ENCODE results near the gene FLRT2.

Gene FLRT2

DNA sequence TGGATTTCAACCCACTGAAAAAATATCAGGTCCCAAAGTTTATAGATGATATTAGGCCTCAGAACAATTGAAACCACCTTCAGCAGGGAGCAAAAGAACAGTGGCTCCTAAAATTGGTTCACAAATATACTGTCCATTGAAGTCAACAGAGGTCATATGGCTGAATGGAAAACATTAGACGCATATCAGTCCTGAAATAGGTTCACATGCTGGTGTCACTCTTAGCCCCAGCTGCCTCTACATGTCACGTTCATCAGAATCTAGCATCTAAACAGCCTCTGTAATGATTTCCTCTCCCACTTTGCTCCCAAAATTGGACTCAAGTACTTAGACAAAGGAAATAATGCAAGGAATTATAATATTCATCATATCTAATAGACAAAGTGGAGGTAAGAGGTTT lies 8.7 kb downstream of the FLRT2 start:
- DNase-seq (ENCODE audit: insufficient read length) (no peak), FAIRE-seq (no peak)
- TF ChIP-seq POLR2AphosphoS5 (IDR thresholded peaks at IDR 0.05; ENCODE audit: low read depth, low read length) (no peak), POLR2A (IDR thresholded peaks at IDR 0.05; ENCODE audit: low read depth, low read length) (no peak), TAF1 (IDR thresholded peaks at IDR 0.05; ENCODE audit: borderline replicate concordance, low read depth, low read length) (no peak)

DNA sequence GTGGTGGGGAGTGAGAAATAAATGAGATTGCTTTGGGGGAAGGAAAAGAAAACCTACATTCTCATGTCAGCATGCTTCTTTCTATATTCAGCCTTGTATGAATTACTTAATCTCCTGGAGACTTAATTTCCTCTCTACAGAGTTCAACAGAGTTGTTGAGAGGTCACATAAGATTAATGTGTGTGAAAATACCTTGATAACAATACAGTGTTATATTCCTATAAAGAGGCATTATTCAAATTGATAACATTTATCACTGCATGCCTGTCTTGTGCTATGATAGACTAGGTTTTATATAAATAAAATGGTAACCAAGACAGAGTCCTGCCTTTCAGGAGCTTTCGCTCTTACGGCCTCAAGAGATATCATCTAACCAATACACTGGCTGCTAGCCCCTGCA lies 9.6 kb downstream of the FLRT2 start:
- FAIRE-seq (no peak), DNase-seq (ENCODE audit: insufficient read length) (no peak)
- no peak for TF ChIP-seq TAF1 (IDR thresholded peaks at IDR 0.05; ENCODE audit: borderline replicate concordance, low read depth, low read length)
- no peak for TF ChIP-seq POLR2A (IDR thresholded peaks at IDR 0.05; ENCODE audit: low read depth, low read length)
- TF ChIP-seq POLR2AphosphoS5 (IDR thresholded peaks at IDR 0.05; ENCODE audit: low read depth, low read length) = no peak

DNA sequence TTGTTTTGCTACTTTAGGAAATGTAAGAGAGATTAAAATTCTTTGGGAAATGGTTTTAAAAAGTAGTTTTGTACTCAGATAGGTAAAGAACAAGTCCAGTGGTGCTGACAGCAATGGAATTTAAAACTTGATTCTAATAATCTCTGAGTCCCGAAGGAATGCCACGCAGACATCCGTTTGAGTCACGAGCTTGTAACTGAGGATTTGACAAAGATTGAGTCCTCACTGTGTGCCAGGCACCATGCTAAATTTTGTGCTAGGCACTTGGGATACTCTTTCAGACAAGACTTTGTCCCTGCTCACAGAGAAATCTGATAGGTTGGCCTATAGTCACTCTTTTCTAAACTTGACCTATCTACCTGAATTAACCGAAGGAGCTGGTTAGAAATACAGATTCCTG lies 12.7 kb downstream of the FLRT2 start:
- FAIRE-seq (no peak), DNase-seq (ENCODE audit: insufficient read length) (no peak)
- TF ChIP-seq POLR2AphosphoS5 (IDR thresholded peaks at IDR 0.05; ENCODE audit: low read depth, low read length) (no peak), TAF1 (IDR thresholded peaks at IDR 0.05; ENCODE audit: borderline replicate concordance, low read depth, low read length) (no peak), POLR2A (IDR thresholded peaks at IDR 0.05; ENCODE audit: low read depth, low read length) (no peak)

DNA sequence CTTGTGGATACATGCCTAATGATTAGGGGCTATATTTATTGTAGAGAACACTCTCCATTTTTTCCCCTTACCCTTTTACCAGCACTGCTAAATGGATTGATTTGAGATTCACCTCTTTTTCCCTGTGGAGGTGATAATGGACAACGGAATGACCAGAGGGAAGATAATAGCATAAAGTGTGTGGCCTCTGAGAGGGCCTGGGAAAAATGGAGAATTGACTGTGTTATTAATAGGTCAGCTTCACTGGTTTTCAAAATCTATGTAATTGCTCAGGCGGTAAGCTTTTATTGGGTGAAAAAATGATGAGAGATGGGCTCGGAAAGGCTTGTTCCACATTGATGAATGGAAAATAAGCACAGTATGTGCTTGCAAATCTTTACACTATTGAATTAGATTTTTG lies 15.8 kb downstream of the FLRT2 start:
- FAIRE-seq (no peak), DNase-seq (ENCODE audit: insufficient read length) (no peak)
- TF ChIP-seq TAF1 (IDR thresholded peaks at IDR 0.05; ENCODE audit: borderline replicate concordance, low read depth, low read length) = no peak
- TF ChIP-seq POLR2A (IDR thresholded peaks at IDR 0.05; ENCODE audit: low read depth, low read length) = no peak
- no peak for TF ChIP-seq POLR2AphosphoS5 (IDR thresholded peaks at IDR 0.05; ENCODE audit: low read depth, low read length)

DNA sequence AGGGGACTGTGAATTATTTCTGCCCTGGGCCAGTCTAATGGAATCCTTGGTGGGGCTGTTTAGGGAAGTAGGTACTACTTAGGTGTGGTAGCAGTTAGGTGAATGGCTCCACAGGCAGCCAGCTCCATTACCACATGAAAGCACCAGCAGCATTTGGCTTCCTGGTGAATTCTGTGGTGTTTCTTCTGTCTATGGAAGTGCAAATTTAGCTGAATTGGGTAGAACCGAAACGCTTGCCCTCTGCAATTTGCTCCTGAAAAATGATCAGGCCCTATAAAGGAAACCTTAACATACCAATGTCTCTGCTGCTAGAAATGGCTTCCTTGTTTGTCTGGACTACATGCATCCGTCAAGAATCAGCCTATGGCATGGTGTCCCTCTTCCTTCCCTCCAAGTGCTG lies 16.4 kb downstream of the FLRT2 start:
- TF ChIP-seq POLR2AphosphoS5 (IDR thresholded peaks at IDR 0.05; ENCODE audit: low read depth, low read length) = no peak
- TF ChIP-seq POLR2A (IDR thresholded peaks at IDR 0.05; ENCODE audit: low read depth, low read length) = no peak
- no peak for TF ChIP-seq TAF1 (IDR thresholded peaks at IDR 0.05; ENCODE audit: borderline replicate concordance, low read depth, low read length)
- FAIRE-seq = no peak
- DNase-seq (ENCODE audit: insufficient read length) = no peak

DNA sequence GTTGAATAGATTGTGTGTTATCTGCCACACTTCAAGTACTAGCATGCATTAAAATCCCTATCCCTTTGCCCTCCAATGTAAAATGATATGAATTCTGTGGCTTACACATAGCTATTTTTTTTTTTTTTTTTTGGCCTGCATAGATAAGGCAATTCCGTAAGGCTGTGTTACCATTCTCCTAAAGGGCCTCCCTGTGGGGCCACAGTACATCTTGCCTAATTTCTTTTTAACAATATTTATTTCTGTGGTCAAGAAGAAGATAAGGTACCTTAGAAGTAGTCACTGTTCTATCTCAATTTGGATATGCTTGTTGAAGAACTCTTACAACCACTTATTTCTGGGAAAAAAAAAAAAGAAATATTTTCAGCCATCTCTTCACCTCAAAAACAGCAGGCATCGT lies 19.8 kb downstream of the FLRT2 start:
- no peak for TF ChIP-seq POLR2AphosphoS5 (IDR thresholded peaks at IDR 0.05; ENCODE audit: low read depth, low read length)
- FAIRE-seq (no peak), DNase-seq (ENCODE audit: insufficient read length) (no peak)

DNA sequence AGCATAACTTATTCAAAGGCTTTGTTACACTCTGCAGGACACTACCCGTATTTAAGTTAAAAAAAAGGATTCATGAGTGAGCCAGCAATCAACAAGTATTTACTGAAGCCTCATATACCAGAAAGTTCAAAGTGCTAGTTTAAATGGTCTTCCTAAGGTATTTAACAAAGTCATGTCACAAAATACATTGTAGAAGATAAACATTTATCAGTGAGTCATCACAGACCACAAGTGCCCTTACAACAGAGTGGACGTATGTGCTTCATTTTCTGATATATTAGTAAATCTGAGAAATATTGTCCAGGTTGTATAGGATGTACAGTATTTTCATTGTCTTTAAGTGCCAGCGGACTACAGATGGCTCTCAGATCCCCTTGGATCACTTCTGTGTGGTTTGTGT lies 24.2 kb downstream of the FLRT2 start:
- FAIRE-seq = no peak
- TF ChIP-seq TAF1 (IDR thresholded peaks at IDR 0.05; ENCODE audit: borderline replicate concordance, low read depth, low read length) = no peak
- TF ChIP-seq POLR2A (IDR thresholded peaks at IDR 0.05; ENCODE audit: low read depth, low read length) = no peak
- TF ChIP-seq POLR2AphosphoS5 (IDR thresholded peaks at IDR 0.05; ENCODE audit: low read depth, low read length) = no peak
- no peak for DNase-seq (ENCODE audit: insufficient read length)

DNA sequence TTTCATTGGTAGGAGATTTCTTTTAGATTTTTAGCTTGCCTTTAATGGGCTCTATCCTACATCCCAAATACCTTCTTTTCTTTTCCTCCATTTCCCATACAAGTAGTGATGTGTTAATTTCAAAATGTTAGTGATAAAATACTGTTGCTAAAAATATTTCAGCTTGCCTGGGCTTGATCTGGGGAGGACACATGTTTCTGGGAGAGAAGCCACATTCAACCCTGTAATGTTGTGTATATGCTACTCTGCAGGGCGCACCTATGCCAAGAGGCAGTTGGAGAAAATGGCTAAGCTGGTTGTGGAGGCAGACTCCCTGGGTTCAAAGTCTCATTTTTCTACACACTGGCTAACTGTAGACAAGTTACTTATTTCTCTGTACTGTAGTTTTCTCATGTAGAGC lies 26.3 kb downstream of the FLRT2 start:
- no peak for DNase-seq (ENCODE audit: insufficient read length)
- FAIRE-seq = no peak

DNA sequence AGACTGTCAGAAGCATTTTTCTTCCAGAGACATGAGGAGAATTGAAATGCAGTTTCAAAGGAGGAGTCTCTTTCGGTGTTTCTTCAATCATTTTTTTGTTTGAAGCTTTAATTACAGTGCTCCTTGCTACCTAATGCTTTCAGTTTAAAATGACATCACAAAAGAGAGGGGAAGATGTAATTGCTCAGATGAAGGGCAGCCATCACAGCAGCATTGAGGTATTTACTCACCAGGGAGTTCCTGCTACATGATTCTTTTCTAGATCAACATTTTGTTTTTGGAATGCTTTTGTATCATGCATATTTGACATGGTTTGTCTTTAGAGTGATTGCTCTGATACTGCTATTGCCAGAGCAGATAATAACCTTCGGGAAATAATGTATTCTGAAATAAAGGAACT lies 28.6 kb downstream of the FLRT2 start:
- FAIRE-seq = no peak

More for the DNA sequence above, 26.3 kb downstream of the FLRT2 start:
- TF ChIP-seq POLR2AphosphoS5 (IDR thresholded peaks at IDR 0.05; ENCODE audit: low read depth, low read length) (no peak), TAF1 (IDR thresholded peaks at IDR 0.05; ENCODE audit: borderline replicate concordance, low read depth, low read length) (no peak), POLR2A (IDR thresholded peaks at IDR 0.05; ENCODE audit: low read depth, low read length) (no peak)

DNA sequence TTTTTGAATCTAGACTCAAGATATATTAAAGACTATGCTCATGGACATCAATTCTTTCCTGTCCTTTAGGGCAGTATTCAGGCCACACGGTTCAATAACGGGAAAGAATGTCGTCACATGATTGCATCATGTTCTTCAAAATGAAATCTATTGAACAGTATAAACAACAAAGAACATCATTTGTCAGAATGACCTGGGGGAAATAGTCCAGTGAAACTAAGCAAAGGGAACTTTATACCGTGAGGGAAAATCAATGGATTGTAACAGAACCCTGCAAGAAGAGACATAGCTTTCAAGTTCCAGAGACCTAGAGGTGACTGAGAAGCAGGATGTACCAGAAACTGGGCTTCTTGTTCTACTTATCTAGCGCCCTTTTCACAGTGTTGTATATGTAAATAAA lies 32.7 kb downstream of the FLRT2 start:
- DNase-seq (ENCODE audit: insufficient read length) (no peak), FAIRE-seq (no peak)
- no peak for TF ChIP-seq POLR2A (IDR thresholded peaks at IDR 0.05; ENCODE audit: low read depth, low read length)
- no peak for TF ChIP-seq TAF1 (IDR thresholded peaks at IDR 0.05; ENCODE audit: borderline replicate concordance, low read depth, low read length)
- TF ChIP-seq POLR2AphosphoS5 (IDR thresholded peaks at IDR 0.05; ENCODE audit: low read depth, low read length) = no peak

More for the DNA sequence above, 28.6 kb downstream of the FLRT2 start:
- no peak for DNase-seq (ENCODE audit: insufficient read length)
- no peak for TF ChIP-seq POLR2A (IDR thresholded peaks at IDR 0.05; ENCODE audit: low read depth, low read length)
- TF ChIP-seq TAF1 (IDR thresholded peaks at IDR 0.05; ENCODE audit: borderline replicate concordance, low read depth, low read length) = no peak
- TF ChIP-seq POLR2AphosphoS5 (IDR thresholded peaks at IDR 0.05; ENCODE audit: low read depth, low read length) = no peak

DNA sequence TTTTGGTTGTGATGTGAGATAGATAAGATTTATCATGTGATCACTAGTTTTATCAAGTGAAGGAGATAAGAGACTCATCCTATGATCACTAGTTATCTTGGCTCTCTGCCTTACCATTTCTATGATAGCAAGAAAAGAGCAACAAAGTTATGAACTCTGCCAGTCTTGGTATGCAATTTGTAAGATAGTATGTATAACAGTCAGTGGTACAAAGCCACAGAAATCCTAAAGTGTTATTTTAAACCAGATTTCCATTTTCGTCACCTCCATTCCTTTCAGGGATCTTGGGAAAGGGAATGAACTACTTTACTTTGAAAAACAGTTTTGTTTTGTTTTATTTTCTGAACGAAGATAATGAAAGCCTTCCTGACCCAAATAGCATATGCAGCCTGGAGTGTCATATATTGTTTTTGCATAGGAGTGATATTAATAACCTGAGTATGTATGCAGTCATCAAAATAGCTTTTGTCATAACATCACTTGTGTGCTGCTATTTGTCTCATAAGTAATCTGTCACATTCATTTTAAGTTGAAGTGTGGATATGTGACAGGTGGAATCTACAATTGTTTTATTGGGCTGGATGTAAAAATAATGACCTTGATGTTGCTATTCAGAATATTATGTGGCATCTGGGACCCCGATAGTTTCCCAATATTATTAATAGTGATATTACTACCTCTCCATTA lies 35.0 kb downstream of the FLRT2 start:
- FAIRE-seq = no peak
- TF ChIP-seq POLR2A (IDR thresholded peaks at IDR 0.05; ENCODE audit: low read depth, low read length) (no peak), POLR2AphosphoS5 (IDR thresholded peaks at IDR 0.05; ENCODE audit: low read depth, low read length) (no peak), TAF1 (IDR thresholded peaks at IDR 0.05; ENCODE audit: borderline replicate concordance, low read depth, low read length) (no peak)
- DNase-seq (ENCODE audit: insufficient read length) = no peak

DNA sequence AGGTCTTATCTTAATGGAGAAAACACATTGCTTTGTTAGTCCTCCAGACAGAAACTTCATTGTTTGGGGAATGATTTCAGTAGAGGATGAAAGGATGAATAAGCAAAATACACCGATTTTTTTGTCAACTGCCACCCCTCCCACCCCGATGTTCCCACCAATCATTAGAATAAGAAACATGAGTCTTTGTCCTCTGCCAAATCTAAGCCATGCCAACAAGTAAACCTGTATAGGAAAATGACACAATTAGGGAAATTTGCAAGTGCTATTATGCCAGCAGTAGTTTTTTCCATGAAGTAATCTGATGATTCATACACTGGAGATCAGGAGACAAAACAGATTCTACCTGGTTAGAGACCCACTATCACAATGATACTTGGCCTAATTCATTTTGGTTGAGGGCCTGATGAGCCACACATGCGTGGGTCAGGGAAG lies 35.9 kb downstream of the FLRT2 start:
- no peak for FAIRE-seq
- DNase-seq (ENCODE audit: insufficient read length) = no peak
- TF ChIP-seq TAF1 (IDR thresholded peaks at IDR 0.05; ENCODE audit: borderline replicate concordance, low read depth, low read length) (no peak), POLR2A (IDR thresholded peaks at IDR 0.05; ENCODE audit: low read depth, low read length) (no peak), POLR2AphosphoS5 (IDR thresholded peaks at IDR 0.05; ENCODE audit: low read depth, low read length) (no peak)
